Hepatocyte (in vitro differentiated cells): Measurements from ENCODE around the gene ZGLP1. TPM values are rescaled to one million over a fixed set of nuclear protein-coding genes. Genes with fewer than 3 reads are reported as not detected.
A peak's percentile ranks its signal among the peaks of the same experiment; 100 is the strongest.

Experiments used
- DNase-seq: peaks from one replicate; pipeline ENCODE4 v3.0.0-alpha.2; 2016; ENCODE audit warnings: low spot score
- H2AFZ ChIP-seq: fragments of 200-600 bp; sonication (generic); 2 replicates; pipeline ENCODE4 v1.6.0; 2016; ENCODE audit warnings: antibody characterized with exemption, mild to moderate bottlenecking
- H3K27ac ChIP-seq: fragments of 200-600 bp; sonication (generic); 2 replicates; pipeline ENCODE4 v1.5.1; 2016; ENCODE audit warnings: mild to moderate bottlenecking
- H3K27me3 ChIP-seq: fragments of 200-600 bp; sonication (generic); 2 replicates; pipeline ENCODE4 v1.6.1; 2016
- H3K36me3 ChIP-seq: fragments of 200-600 bp; sonication (generic); replicated peaks from 2 replicates; pipeline ENCODE4 v1.5.1; 2016; ENCODE audit warnings: low read depth; ENCODE audit not compliant: insufficient read depth
- H3K4me1 ChIP-seq: fragments of 200-600 bp; sonication (generic); 2 replicates; pipeline ENCODE4 v1.5.1; 2016; ENCODE audit warnings: mild to moderate bottlenecking, moderate library complexity; ENCODE audit not compliant: insufficient read depth
- H3K4me2 ChIP-seq: fragments of 200-600 bp; sonication (generic); 2 replicates; pipeline ENCODE4 v1.6.0; 2016
- H3K4me3 ChIP-seq: fragments of 200-600 bp; sonication (generic); 2 replicates; pipeline ENCODE4 v1.5.1; 2016; ENCODE audit warnings: mild to moderate bottlenecking
- H3K79me2 ChIP-seq: fragments of 200-600 bp; sonication (generic); 2 replicates; pipeline ENCODE4 v1.6.0; 2017; ENCODE audit warnings: mild to moderate bottlenecking
- H3K9me2 ChIP-seq: fragments of 200-600 bp; sonication (generic); replicated peaks from 2 replicates; pipeline ENCODE4 v1.6.0; 2017; ENCODE audit warnings: mild to moderate bottlenecking; ENCODE audit not compliant: insufficient read depth
- H3K9me3 ChIP-seq: fragments of 200-600 bp; sonication (generic); 2 replicates; pipeline ENCODE4 v1.5.1; 2016; ENCODE audit warnings: low read depth, mild to moderate bottlenecking
- H4K20me1 ChIP-seq: fragments of 200-600 bp; sonication (generic); 2 replicates; pipeline ENCODE4 v1.6.0; 2016; ENCODE audit warnings: mild to moderate bottlenecking; ENCODE audit not compliant: insufficient read depth, poor library complexity, severe bottlenecking
- CTCF ChIP-seq: fragments of 200-600 bp; sonication (generic); IDR thresholded peaks from 2 replicates; pipeline ENCODE4 v1.5.1; 2016; ENCODE audit warnings: antibody characterized with exemption, mild to moderate bottlenecking; ENCODE audit not compliant: poor library complexity
- EZH2 ChIP-seq: fragments of 200-600 bp; sonication (generic); IDR thresholded peaks from 2 replicates; pipeline ENCODE4 v1.6.1; 2016; ENCODE audit warnings: antibody characterized with exemption, mild to moderate bottlenecking, borderline replicate concordance
- EZH2phosphoT487 ChIP-seq: fragments of 200-600 bp; sonication (generic); IDR thresholded peaks from one replicate; pipeline ENCODE4 v1.6.1; 2018; ENCODE audit warnings: antibody characterized with exemption, mild to moderate bottlenecking, low read depth, moderate library complexity; ENCODE audit not compliant: unreplicated experiment, severe bottlenecking
- WGBS: methylation state at CpG from one replicate; pipeline ENCODE4 v1.1.6; 2016; ENCODE audit warnings: low lambda C conversion rate; ENCODE audit errors: missing lambda C conversion rate; 5-methylcytosine and 5-hydroxymethylcytosine counted together
- polyA plus RNA-seq: library from polyadenylated mRNA; unstranded; fragments of >200 nt; fragmentation: Nextera tagmentation; extraction: Ambion mirVana; gene quantifications from 2 replicates; pipeline ENCODE4 v1.2.1, GENCODE V29; 2016
- total RNA-seq: library from RNA; depleted of rRNA; stranded (reverse); fragments of >200 nt; gene quantifications from 2 replicates; pipeline ENCODE4 v1.2.3, GENCODE V29; 2014

ZGLP1 gene
- total and polyA plus RNA-seq, 2 experiments from 2014 or later, result 2.6 to 10.3 TPM

GRCh38 chr19:10262771-10263170 lies 46.8 kb downstream of the ZGLP1 start:
- no peak for DNase-seq
- H3K4me3 ChIP-seq, result no peak overlapping the region
- no peaks in the 10 kb centered on the region for H3K36me3 ChIP-seq
- H3K27me3 ChIP-seq, result no peaks in the 10 kb centered on the region
- no peaks in the 10 kb centered on the region for H3K9me2 ChIP-seq
- TF ChIP-seq EZH2, result no peak
- no peak for TF ChIP-seq EZH2phosphoT487
- TF ChIP-seq CTCF, result no peak
- no peaks in the 10 kb centered on the region for H3K9me3 ChIP-seq
- H2AFZ ChIP-seq, result no peak overlapping the region
- H4K20me1 ChIP-seq, result no peaks in the 10 kb centered on the region
- 84% methylated on average over 7 of the region's 7 CpGs for WGBS
- H3K27ac ChIP-seq, result no peak overlapping the region
- H3K4me2 ChIP-seq, result no peak overlapping the region
- H3K79me2 ChIP-seq, result no peaks in the 10 kb centered on the region
- no peaks in the 10 kb centered on the region for H3K4me1 ChIP-seq

DNA sequence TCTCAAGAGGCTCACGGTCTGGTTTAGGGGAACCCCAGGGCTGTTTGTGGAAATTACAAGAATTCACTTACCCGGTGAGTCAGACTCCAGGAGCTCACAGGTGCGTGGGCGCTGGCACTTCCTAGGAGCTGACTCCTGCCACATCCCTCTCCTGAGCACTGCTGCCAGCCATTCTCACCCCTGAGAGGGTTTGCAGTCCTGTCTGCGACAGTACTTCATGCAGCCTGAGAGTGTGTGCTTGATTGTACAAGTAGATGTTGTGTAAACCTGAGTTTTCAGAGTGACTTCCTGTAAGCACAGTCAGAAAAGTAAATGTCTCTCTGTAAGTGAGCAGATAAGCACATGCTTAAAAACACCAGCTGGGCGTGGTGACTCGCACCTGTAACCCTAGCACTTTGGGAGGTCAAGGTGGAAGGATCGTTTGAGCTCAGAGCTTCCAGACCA lies 49.5 kb downstream of the ZGLP1 start:
- H3K4me3 ChIP-seq, result no peak overlapping the region
- H3K9me3 ChIP-seq, result no peaks in the 10 kb centered on the region
- no peaks in the 10 kb centered on the region for H4K20me1 ChIP-seq
- no peak overlapping the region for H2AFZ ChIP-seq
- H3K79me2 ChIP-seq, result no peaks in the 10 kb centered on the region
- no peak overlapping the region for H3K4me2 ChIP-seq
- H3K36me3 ChIP-seq, result no peaks in the 10 kb centered on the region
- no peaks in the 10 kb centered on the region for H3K27me3 ChIP-seq
- no peaks in the 10 kb centered on the region for H3K9me2 ChIP-seq
- WGBS, result 83% methylated on average over 8 of the region's 8 CpGs
- peak; percentile 56 for DNase-seq
- no peaks in the 10 kb centered on the region for H3K4me1 ChIP-seq
- TF ChIP-seq EZH2 (no peak), CTCF (no peak)
- H3K27ac ChIP-seq, result peak overlapping the region; percentile 83

DNA sequence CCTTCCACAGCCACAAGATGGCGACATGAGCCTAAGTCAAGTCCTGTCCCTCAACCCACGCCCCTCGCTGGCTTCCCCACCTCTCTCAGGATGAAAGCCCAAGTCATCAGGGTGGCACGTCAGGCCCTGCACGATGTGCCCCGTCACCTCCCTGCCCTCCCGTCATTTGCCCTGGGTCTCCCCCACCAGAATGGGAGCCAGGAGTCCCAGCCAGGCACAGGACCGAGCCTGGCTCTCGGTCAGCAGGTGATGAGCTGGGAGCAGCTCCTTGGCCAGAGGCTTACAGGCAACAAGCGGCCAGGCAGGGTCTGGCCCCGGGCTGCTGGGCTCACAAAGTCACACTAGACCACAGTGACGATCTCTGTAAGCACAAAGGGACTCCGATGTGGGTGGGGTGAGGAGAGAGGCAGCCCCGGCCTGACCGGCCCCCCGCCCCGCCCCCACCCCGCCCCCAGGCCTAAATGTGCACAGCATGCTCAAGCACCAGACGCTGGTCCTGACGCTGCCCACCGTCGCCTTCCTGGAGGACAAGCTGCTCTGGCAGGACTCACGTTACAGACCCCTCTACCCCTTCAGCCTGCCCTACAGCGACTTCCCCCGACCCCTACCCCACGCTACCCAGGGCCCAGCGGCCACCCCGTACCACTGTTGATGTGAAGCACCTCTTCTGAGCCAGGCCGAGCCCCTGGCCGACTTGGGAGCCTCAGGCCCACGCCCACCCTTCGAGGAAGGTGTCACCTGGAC lies 50.3 kb downstream of the ZGLP1 start:
- 65% methylated on average over 22 of the region's 32 CpGs for WGBS
- no peaks in the 10 kb centered on the region for H3K4me1 ChIP-seq
- H3K27me3 ChIP-seq, result no peaks in the 10 kb centered on the region
- TF ChIP-seq EZH2phosphoT487 (no peak), EZH2 (no peak), CTCF (peak; percentile 78)
- H3K4me2 ChIP-seq, result no peak overlapping the region
- H3K4me3 ChIP-seq, result no peak overlapping the region
- no peaks in the 10 kb centered on the region for H3K9me3 ChIP-seq
- H3K79me2 ChIP-seq, result no peaks in the 10 kb centered on the region
- DNase-seq, result peak; percentile 95
- no peak overlapping the region for H2AFZ ChIP-seq
- peak overlapping the region; percentile 83 for H3K27ac ChIP-seq
- no peaks in the 10 kb centered on the region for H3K36me3 ChIP-seq
- no peaks in the 10 kb centered on the region for H3K9me2 ChIP-seq
- no peaks in the 10 kb centered on the region for H4K20me1 ChIP-seq
